ENCODE results near the gene UNC13C. TPM values are rescaled to one million over a fixed set of nuclear protein-coding genes. Genes with fewer than 3 reads are reported as not detected.

UNC13C gene
- total RNA-seq, 6 experiments from 2014 or later = not detected

- no peaks in the 10 kb centered on the region for H3K4me1 ChIP-seq
- no peak for TF ChIP-seq POLR2A (IDR thresholded peaks at IDR 0.05)
- TF ChIP-seq, protein P1, sequence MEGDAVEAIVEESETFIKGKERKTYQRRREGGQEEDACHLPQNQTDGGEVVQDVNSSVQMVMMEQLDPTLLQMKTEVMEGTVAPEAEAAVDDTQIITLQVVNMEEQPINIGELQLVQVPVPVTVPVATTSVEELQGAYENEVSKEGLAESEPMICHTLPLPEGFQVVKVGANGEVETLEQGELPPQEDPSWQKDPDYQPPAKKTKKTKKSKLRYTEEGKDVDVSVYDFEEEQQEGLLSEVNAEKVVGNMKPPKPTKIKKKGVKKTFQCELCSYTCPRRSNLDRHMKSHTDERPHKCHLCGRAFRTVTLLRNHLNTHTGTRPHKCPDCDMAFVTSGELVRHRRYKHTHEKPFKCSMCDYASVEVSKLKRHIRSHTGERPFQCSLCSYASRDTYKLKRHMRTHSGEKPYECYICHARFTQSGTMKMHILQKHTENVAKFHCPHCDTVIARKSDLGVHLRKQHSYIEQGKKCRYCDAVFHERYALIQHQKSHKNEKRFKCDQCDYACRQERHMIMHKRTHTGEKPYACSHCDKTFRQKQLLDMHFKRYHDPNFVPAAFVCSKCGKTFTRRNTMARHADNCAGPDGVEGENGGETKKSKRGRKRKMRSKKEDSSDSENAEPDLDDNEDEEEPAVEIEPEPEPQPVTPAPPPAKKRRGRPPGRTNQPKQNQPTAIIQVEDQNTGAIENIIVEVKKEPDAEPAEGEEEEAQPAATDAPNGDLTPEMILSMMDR (IDR thresholded peaks at IDR 0.05) = no peak
- intact Hi-C loops (cut with DNase I) = no loop called here
- H3K4me3 ChIP-seq = no peak overlapping the region
- H3K36me3 ChIP-seq = no peaks in the 10 kb centered on the region
- DNase-seq (no peak), ATAC-seq (no peak)
- no peaks in the 10 kb centered on the region for H3K27me3 ChIP-seq
- 38% methylated on average over 5 of the region's 5 CpGs for WGBS (ENCODE audit: insufficient coverage, low coverage, low lambda C conversion rate, missing lambda C conversion rate)
- no peaks in the 10 kb centered on the region for H3K9me3 ChIP-seq
- H3K27ac ChIP-seq = no peak overlapping the region
These were observed 524.3 kb downstream of the UNC13C start for GRCh38 chr15:54502416-54503075.

DNA sequence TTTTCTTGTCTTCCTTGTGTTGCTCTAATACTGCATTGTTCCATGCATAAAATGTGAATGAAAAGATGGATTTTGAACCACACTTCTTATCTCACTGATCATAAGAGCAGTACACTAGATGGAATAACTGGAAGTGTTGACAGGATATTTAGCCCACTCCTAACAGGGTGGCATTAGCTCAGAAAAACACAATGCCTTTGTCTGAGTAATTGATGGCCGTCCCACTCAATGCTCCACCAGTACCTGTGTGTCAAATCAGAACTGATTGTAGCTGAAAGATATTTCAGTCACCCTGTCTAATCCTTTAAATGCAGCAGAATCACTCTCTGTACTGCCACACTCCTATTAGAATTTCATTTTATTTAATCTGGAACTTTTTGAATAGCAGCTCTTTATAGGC is 526.5 kb downstream of the UNC13C start:
- ATAC-seq (no peak), DNase-seq (no peak)
- Histone ChIP-seq H3K36me3 (no peaks in the 10 kb centered on the region), H3K4me1 (no peaks in the 10 kb centered on the region), H3K9me3 (no peaks in the 10 kb centered on the region), H3K27me3 (peaks cover 0 to 6% of the 10 kb centered on the region in 2 donors), H3K4me3 (no peak overlapping the region), H3K27ac (no peak overlapping the region)
- WGBS (ENCODE audit: insufficient coverage, low coverage, low lambda C conversion rate, missing lambda C conversion rate) = 63% methylated on average over 1 of the region's 1 CpG
- intact Hi-C loops (cut with DNase I) = no loop called here
- TF ChIP-seq, protein P1 (IDR thresholded peaks at IDR 0.05) = no peak
- TF ChIP-seq POLR2A (IDR thresholded peaks at IDR 0.05) = no peak

- Histone ChIP-seq H3K4me1 (no peaks in the 10 kb centered on the region), H3K36me3 (no peaks in the 10 kb centered on the region), H3K9me3 (no peaks in the 10 kb centered on the region), H3K4me3 (no peak overlapping the region), H3K27me3 (peaks cover 0 to 6% of the 10 kb centered on the region in 2 donors), H3K27ac (no peak overlapping the region)
- ATAC-seq = no peak
- TF ChIP-seq, protein P1 (IDR thresholded peaks at IDR 0.05) = no peak
- no peak for TF ChIP-seq POLR2A (IDR thresholded peaks at IDR 0.05)
- intact Hi-C loops (cut with DNase I) = no loop called here
- DNase-seq = no peak
These were observed 528.8 kb downstream of the UNC13C start for GRCh38 chr15:54506977-54507524.

GRCh38 chr15:54514601-54515000 is 536.4 kb downstream of the UNC13C start:
- intact Hi-C loops (cut with DNase I) = no loop called here
- Histone ChIP-seq H3K27ac (no peak overlapping the region), H3K36me3 (no peaks in the 10 kb centered on the region), H3K27me3 (no peaks in the 10 kb centered on the region), H3K9me3 (no peaks in the 10 kb centered on the region), H3K4me3 (no peak overlapping the region), H3K4me1 (no peaks in the 10 kb centered on the region)
- no peak for ATAC-seq
- TF ChIP-seq, protein P1 (IDR thresholded peaks at IDR 0.05) = no peak
- TF ChIP-seq POLR2A (IDR thresholded peaks at IDR 0.05) = no peak
- DNase-seq = no peak
- 41% methylated on average over 2 of the region's 2 CpGs for WGBS (ENCODE audit: insufficient coverage, low coverage, low lambda C conversion rate, missing lambda C conversion rate)
